ENCODE results near the gene RIMKLA.

DNA sequence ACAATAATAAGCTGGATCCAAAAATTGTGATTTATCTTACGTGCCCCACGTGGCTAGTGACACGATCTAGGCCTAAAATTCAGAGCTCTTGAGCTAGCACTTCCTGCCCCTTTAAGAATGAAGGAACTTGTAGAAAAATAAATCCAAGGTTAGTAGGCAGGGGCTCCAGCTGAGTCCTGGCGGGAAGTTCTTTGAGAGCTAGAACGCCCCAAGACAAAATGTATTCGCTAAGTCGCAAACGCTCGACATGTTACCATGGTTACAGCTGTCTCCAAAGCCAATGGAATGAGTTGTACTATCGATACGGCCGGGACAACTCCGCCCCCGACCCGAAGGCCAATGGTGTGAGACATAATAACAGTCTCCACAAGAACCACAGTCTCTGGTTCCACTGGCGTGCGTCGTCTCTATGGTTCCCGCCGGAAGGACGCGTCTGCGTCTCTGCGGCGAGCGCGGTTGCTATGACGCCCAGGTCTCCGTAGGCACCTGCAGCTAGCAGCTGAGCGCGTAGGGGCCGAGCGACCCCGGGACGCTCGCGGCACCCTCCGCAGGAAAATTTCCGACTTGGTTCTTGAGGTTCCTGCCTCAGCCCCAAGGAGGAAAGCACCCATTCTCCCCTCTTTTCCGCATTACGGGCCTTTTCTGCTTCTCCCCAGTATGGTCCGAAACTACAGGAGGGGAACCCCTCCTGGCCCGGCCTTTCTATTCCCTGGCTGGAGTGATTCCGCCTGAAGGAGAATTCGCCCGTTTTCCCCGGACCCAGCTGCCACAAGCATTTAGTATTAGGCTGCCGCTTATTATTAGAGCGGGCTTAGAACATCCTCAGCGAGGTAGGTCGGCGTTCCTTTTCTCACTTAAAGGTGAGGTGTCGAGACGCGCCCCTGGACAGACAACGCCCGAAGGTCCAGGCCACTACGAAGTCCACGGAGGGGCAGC lies 82.5 kb downstream of the RIMKLA start, which contains the start of gene CCDC30:
- no peak for TF ChIP-seq BHLHE40 (IDR thresholded peaks at IDR 0.05; ENCODE audit: borderline replicate concordance)
- TF ChIP-seq SP1 (IDR thresholded peaks at IDR 0.05): no peak
- no peak for TF ChIP-seq ELF4 (IDR thresholded peaks at IDR 0.05)
- no peak for TF ChIP-seq LEF1 (IDR thresholded peaks at IDR 0.05; ENCODE audit: borderline replicate concordance)
- TF ChIP-seq ZNF384 (IDR thresholded peaks at IDR 0.05): no peak
- TF ChIP-seq SUZ12 (IDR thresholded peaks at IDR 0.05): no peak
- TF ChIP-seq FOXM1 (IDR thresholded peaks at IDR 0.05; ENCODE audit: borderline replicate concordance): no peak
